Measurements from ENCODE around the gene STK11. TPM values are rescaled to one million over a fixed set of nuclear protein-coding genes. Genes with fewer than 3 reads are reported as not detected.

STK11 gene
- polyA plus RNA-seq, 1 experiment = 24.6 TPM

DNA sequence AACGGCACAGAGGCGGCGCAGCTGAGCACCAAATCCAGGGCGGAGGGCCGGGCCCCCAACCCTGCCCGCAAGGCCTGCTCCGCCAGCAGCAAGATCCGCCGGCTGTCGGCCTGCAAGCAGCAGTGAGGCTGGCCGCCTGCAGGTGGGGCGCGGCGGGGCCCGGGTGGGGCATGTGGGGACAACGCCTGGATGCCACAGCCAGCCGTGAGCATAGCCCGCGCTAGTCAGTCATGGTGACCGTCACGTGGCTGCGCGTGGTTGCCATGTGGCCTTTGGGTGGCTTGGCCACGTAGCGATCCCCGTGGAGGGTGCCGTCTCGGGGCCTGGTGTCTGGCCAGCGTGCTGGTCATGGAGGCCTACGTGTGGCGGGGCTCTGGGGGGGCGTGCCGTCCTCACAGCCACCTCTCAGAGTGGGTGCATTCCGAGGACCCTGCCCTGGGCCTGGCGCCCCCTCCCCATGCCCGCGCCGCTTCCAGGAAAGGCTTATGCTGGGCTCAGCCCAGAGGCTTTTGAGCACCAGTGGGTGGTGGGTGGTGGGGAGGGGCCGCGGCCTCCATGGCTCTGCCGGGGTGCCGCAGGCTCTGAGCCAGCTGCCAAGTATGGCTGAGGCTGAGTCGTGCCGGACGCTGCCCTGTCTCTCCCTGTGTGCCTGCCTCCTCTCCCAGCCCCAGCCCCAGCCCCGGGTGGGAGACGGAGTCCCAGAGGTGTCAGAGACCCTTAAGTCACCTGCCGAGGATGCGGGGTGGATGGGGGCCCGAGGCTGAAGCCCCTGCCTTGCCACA is 21.1 kb downstream of the STK11 start:
- no peak for DNase-seq (ENCODE audit: low read depth, low spot score)
- Histone ChIP-seq H3K27me3 (ENCODE audit: control insufficient read depth, insufficient read depth, low read length) (no peaks in the 10 kb centered on the region), H3K4me3 (ENCODE audit: low read depth, low read length) (no peak overlapping the region), H3K9me3 (ENCODE audit: control insufficient read depth, insufficient read depth, low read length) (no peaks in the 10 kb centered on the region; the same call in 1 of the 2 replicates), H3K27ac (ENCODE audit: low read depth, low read length) (no peak overlapping the region)
- CTCF ChIA-PET = no interaction called here
- POLR2A ChIA-PET = no interaction called here
- TF ChIP-seq, protein P1, sequence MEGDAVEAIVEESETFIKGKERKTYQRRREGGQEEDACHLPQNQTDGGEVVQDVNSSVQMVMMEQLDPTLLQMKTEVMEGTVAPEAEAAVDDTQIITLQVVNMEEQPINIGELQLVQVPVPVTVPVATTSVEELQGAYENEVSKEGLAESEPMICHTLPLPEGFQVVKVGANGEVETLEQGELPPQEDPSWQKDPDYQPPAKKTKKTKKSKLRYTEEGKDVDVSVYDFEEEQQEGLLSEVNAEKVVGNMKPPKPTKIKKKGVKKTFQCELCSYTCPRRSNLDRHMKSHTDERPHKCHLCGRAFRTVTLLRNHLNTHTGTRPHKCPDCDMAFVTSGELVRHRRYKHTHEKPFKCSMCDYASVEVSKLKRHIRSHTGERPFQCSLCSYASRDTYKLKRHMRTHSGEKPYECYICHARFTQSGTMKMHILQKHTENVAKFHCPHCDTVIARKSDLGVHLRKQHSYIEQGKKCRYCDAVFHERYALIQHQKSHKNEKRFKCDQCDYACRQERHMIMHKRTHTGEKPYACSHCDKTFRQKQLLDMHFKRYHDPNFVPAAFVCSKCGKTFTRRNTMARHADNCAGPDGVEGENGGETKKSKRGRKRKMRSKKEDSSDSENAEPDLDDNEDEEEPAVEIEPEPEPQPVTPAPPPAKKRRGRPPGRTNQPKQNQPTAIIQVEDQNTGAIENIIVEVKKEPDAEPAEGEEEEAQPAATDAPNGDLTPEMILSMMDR (IDR thresholded peaks at IDR 0.05; ENCODE audit: low read depth, low read length) = no peak

DNA sequence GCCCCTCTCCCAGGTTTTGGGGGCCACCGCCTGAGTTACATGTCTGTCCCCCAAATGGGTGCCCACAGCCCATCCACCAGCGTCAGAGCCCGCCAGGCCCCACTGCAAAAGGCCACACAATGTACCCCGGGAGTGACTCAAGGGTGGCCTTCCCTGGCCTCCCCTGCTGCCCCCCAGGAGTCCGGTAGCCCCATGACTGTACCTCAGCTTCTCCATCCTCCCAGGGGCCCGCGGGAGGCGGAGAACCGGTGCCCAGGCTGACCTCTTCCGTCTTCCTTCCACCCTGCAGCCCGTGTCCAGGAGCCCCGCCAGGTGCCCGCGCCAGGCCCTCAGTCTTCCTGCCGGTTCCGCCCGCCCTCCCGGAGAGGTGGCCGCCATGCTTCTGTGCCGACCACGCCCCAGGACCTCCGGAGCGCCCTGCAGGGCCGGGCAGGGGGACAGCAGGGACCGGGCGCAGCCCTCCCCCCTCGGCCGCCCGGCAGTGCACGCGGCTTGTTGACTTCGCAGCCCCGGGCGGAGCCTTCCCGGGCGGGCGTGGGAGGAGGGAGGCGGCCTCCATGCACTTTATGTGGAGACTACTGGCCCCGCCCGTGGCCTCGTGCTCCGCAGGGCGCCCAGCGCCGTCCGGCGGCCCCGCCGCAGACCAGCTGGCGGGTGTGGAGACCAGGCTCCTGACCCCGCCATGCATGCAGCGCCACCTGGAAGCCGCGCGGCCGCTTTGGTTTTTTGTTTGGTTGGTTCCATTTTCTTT is 21.9 kb downstream of the STK11 start:
- ChIA-PET POLR2A (interaction anchor here (0.6 kb wide), 2 partner anchors 17 to 48 kb away, joined by 3 to 4 read pairs; no protein-coding TSS in a partner anchor), CTCF (interaction anchor here (0.6 kb wide), 1 partner anchor 217 kb away, joined by 3 read pairs; no protein-coding TSS in a partner anchor)
- no peaks in the 10 kb centered on the region; the same call in 1 of the 2 replicates for H3K9me3 ChIP-seq (ENCODE audit: control insufficient read depth, insufficient read depth, low read length)
- no peak for DNase-seq (ENCODE audit: low read depth, low spot score)
- H3K27me3 ChIP-seq (ENCODE audit: control insufficient read depth, insufficient read depth, low read length) = no peaks in the 10 kb centered on the region
- H3K4me3 ChIP-seq (ENCODE audit: low read depth, low read length) = no peak overlapping the region
- no peak overlapping the region for H3K27ac ChIP-seq (ENCODE audit: low read depth, low read length)
- TF ChIP-seq, protein P1 (IDR thresholded peaks at IDR 0.05; ENCODE audit: low read depth, low read length) = no peak

DNA sequence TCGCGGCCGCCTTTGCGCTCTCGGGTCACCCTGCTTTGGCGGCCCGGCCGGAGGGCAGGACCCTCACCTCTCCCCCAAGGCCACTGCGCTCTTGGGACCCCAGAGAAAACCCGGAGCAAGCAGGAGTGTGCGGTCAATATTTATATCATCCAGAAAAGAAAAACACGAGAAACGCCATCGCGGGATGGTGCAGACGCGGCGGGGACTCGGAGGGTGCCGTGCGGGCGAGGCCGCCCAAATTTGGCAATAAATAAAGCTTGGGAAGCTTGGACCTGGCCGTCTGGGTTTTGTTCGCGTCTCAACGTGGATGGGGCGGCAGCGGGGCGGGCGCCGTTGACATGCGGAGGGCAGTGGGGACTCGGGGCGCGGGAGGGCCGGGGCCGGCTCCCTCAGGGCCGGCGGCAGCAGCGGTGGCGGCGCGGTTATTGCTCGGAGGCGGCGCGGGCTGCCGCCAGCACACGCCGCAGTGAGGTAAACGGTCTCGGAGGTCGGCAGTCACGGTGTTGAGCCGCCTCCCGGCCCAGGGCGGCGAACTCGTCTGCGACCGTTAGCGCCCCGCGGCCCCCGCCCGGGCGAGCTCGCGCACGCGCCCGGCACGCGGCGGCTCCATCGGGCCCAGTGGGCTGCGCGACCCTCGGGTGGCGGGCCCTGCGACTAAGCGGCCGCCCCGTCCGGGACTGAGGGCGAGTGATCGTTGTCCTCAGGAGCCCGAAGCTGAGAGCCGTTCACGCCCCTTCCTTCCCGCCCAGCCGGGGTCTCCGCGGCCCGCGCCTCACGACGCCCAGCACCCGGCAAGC is 22.8 kb downstream of the STK11 start:
- POLR2A ChIA-PET = interaction anchor here (0.6 kb wide), 2 partner anchors 16 to 49 kb away, joined by 3 to 4 read pairs; no protein-coding TSS in a partner anchor

DNA sequence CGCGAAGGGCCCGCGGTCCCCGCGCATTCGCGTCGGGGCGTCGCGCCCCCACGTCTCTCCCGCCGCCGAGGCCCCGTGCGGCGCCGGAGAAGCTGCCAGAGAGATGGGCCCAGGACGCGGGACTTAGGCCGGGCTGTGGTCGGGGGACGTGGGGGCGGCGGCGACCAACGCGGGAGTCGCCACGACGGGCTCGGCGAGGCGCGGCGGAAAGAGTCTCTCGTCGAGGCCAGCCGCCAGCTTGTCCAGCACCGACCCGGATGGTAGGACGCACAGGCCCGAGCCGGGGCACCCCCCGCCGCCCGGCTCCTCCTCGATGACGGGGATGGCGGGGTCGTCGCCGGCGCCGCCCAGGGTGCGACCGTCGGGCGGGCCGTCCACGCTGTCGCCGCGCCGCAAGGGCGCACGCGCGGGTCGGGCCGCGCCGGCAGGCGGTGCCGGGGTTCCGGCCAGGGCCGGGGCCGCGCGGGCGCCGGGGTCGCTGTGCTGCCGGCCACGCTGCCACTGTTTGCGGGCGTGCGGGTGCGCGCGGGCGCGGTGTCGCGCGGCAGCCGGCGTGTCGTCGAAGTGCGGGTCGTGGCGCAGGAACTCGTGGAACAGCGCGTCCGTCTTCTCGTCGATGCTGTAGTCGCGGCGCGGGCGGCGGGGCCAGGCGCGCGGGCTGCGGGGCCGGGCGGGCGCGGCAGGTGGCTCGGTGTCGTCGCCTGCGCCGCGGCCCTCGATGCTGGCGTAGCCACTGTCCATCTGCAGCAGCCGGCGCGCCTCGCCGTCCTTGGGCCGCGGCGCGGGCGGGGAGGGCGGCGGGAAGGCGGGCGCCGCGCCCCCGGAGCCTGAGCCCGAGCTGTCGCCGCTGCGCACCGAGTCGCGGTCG is 23.7 kb downstream of the STK11 start:
- no peaks in the 10 kb centered on the region; the same call in 1 of the 2 replicates for H3K9me3 ChIP-seq (ENCODE audit: control insufficient read depth, insufficient read depth, low read length)
- H3K27ac ChIP-seq (ENCODE audit: low read depth, low read length) = no peak overlapping the region
- CTCF ChIA-PET = no interaction called here
- POLR2A ChIA-PET = no interaction called here
- H3K27me3 ChIP-seq (ENCODE audit: control insufficient read depth, insufficient read depth, low read length) = no peaks in the 10 kb centered on the region
- no peak for DNase-seq (ENCODE audit: low read depth, low spot score)
- no peak overlapping the region for H3K4me3 ChIP-seq (ENCODE audit: low read depth, low read length)
- TF ChIP-seq, protein P1 (IDR thresholded peaks at IDR 0.05; ENCODE audit: low read depth, low read length) = no peak

More for the DNA sequence above, 22.8 kb downstream of the STK11 start:
- H3K27ac ChIP-seq (ENCODE audit: low read depth, low read length) = no peak overlapping the region
- CTCF ChIA-PET = interaction anchor here (0.6 kb wide), 1 partner anchor 217 kb away, joined by 3 read pairs; no protein-coding TSS in a partner anchor
- no peak for DNase-seq (ENCODE audit: low read depth, low spot score)
- no peaks in the 10 kb centered on the region for H3K27me3 ChIP-seq (ENCODE audit: control insufficient read depth, insufficient read depth, low read length)
- no peaks in the 10 kb centered on the region; the same call in 1 of the 2 replicates for H3K9me3 ChIP-seq (ENCODE audit: control insufficient read depth, insufficient read depth, low read length)
- TF ChIP-seq, protein P1 (IDR thresholded peaks at IDR 0.05; ENCODE audit: low read depth, low read length) = no peak
- no peak overlapping the region for H3K4me3 ChIP-seq (ENCODE audit: low read depth, low read length)
